ENCODE data around the gene GRM3. TPM values are rescaled to one million over a fixed set of nuclear protein-coding genes. Genes with fewer than 3 reads are reported as not detected.

GRM3 gene
- total RNA-seq, 1 experiment from 2014 or later, result not detected

DNA sequence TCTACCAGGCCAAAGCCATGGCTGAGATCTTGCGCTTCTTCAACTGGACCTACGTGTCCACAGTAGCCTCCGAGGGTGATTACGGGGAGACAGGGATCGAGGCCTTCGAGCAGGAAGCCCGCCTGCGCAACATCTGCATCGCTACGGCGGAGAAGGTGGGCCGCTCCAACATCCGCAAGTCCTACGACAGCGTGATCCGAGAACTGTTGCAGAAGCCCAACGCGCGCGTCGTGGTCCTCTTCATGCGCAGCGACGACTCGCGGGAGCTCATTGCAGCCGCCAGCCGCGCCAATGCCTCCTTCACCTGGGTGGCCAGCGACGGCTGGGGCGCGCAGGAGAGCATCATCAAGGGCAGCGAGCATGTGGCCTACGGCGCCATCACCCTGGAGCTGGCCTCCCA is 142.7 kb downstream of the GRM3 start:
- no peak for DNase-seq (ENCODE audit: low read depth)

DNA sequence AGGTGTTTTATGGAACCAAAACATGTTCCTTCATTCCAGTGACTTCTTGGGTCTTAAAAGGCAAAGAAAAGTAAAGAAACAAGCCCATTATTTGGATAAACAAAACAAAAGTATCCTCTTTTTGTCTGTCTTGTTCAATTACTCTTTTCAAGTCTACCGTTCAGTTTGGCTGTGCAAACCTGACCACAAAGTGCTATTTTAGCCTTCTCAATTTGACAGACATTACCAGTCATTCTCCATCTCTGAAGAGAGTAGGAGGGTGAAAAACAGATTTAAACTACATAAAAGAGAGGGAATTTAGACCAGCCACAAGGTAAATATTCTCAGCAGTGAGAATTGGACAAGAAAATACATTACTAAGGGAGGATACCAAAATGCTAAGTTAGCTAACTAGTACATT is 145.2 kb downstream of the GRM3 start:
- DNase-seq (ENCODE audit: low read depth), result no peak

DNA sequence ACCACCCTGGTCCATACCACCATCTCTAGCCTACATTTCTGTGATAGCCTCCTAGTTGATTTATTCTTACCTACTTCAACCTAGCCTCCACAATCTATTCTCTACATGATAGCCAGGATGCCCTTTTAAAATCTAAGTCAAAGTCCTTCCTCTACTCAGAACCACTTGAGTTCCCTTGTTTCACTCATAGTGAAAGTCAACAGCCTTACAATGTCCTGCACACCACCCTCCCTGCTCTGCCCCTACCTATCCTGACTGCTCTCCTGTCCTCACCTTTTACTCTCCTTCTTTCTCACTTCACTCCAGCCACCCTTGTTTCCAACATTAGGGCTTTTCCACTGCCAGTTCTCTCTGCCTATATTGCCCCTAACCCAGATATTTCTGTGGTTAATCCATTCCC is 146.7 kb downstream of the GRM3 start:
- no peak for DNase-seq (ENCODE audit: low read depth)

DNA sequence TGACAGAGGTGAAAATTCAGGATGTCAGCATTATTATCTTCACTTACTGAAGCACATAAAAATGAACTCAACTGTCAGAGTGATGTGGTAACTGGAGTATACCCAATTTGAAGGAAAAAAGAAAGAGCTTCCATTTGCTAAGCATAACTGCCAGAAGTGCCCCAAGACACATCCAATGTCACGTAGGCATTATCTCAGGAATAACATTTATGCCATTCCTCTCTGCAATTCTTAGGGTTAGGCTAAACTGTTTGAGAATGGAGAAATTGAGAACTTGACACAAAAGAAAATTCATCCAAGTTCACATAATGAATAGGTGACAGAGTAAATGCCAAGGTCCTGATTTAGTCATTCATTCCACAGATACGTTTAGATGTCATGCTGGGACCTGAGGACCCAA is 148.6 kb downstream of the GRM3 start:
- no peak for DNase-seq (ENCODE audit: low read depth)

DNA sequence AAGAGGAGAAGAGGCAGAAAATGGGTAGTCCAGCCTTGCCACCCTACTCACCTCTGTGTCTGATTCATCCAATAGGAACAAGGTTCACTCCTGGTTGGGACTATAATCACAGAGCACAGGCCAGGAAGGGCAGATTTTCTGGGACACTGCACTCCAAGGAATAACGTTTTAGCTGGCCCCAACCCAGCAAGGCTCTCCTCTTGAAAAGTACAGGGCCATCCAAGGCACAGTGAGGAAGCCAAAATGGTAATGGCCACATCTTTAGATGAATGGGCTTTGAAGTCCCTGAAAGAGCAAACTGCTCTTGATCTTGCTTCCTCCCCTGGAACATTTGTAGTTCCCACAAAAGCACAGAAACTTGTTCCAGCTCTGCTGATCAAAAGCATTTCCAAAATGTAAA is 149.4 kb downstream of the GRM3 start:
- DNase-seq (ENCODE audit: low read depth), result no peak

DNA sequence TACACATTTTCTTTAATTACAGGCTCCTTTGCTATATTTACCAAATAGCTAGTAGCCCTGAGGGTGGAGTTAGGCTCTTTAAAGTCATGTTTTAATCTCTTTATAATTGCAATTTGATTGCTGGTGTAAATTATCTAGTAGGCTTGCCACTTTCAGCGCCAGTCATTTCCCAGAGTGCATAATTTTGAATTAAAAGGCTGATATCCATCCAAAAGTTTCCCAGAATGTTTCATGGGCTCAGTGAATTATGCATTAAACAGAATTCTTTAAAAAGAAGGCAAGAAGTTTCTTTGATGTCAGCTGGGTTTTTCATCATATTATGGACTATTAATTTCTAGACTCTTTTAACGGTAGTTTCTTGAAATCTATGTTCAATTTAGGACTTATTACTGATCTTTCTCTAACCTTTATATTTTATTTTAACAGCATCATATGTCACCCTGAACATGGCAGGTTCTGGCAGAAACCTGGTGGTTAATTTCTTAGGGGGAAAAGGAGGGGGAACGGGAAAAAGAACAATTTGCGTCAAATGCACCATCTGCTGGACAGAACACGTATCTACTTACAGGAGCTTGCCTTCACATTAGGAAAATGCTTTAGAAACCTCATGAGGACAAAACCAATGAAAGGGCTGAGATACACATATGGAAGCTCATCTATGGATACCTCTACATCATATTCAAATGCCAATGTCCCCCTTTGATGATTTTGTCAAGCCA is 171.1 kb downstream of the GRM3 start:
- DNase-seq (ENCODE audit: low read depth), result no peak

DNA sequence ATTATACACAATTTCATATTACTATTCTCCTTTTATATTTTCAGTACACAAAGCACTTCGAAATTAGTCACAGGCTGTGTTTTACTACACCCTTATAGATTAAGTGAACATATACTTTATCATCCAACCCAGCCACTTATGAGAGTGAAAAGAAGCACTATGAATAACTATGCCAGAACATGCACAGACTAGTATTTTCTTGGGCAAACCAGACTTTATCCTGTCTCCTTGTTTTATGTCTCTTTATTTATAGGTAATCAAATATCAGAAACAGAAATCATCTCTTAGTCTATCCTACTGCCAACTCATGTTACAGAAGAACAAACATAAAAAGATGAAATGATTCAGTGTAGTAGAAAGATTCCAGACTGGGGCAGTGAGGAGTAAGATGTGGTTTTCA is 171.8 kb downstream of the GRM3 start:
- no peak for DNase-seq (ENCODE audit: low read depth)

DNA sequence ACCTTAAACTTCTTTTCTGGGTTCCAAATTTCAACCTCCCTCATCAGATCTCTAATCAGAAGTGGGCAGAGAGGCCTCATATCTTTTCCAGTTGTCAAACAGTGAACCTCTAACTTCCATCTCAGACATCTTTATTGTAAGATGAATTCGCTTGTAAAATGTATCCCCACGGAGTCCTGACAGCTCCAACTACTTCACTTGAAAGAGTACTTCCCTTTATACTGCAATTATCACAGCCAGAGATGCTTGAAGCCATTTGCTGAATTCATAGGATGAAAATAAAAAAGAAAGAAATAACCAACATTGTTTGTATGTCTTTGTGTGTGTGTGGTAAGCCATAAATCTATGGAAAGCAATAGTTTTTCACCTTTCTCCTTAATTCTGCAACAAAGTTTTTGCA is 175.2 kb downstream of the GRM3 start:
- DNase-seq (ENCODE audit: low read depth), result no peak

DNA sequence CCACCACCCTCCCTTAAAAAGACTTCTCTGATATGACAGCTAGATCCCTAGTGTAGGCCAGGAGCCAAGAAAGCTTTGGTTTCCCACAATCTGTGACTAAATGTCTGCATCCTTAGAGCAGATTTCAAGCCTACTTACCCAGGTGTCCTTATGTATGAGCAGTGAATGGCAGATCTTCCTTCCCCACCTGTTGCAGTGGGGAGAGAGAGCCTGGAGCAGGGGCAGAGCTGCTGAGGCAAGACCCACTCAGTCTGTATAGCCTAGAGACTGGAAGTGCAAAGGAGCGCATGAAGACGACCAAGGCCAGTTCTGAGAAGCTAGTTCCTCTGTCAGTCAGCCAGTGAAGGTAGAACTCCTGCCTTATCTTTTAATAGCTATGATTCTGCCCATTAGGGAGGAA is 180.1 kb downstream of the GRM3 start:
- DNase-seq (ENCODE audit: low read depth), result no peak

DNA sequence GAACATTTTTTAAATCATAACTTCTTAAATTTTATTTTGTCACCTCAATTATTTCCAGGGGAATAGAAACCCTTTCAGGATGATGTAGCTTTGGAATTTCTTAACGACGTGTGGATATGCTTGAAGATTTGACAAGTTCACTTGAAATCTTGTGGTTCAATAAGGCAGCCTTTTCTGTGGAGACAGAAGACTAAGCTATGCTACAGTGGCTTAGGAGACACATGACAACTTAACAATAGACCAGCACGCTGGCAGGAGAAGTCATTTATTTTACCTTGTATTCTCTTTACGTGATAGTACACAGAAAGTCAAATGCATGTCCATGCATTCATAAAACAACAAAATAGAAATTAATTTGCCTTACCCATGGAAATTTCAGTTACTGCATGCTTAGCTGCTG is 181.6 kb downstream of the GRM3 start:
- DNase-seq (ENCODE audit: low read depth), result no peak

DNA sequence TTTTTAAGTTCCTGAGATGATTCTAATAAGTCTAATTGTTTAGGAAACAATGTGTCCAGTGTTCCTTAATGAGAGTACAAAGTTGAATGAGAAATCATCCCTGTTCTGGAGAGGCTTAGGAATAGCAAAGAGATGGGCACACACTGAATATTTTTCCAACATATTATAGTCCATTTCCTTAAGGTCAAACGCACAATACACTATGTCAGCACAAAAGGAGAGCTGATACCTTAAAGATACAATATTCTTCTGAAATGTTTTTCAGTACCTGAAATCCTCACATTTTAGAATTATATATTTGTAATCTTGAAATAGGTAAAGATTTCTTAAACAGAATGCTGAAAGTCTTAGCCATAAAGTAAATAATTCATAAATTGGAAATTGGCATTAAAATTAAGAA is 183.2 kb downstream of the GRM3 start:
- DNase-seq (ENCODE audit: low read depth), result no peak

DNA sequence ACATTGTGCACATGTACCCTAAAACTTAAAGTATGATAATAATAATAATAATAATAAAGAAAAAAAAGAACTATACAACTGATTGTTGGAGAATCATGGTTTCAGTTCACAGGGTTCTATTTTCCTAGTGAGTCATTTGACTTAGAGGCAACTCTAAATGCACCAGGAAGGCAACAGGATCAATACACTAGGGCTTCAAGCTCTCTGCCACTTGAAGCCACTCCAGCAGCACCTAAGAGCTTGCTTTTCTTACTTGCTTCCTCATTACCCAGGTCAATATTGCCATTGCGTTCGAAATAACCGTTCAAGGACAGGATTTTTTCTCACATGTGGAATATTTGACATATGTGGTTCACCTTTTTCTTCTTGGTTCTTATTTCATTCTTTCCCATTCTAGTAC is 189.7 kb downstream of the GRM3 start:
- DNase-seq (ENCODE audit: low read depth), result no peak

DNA sequence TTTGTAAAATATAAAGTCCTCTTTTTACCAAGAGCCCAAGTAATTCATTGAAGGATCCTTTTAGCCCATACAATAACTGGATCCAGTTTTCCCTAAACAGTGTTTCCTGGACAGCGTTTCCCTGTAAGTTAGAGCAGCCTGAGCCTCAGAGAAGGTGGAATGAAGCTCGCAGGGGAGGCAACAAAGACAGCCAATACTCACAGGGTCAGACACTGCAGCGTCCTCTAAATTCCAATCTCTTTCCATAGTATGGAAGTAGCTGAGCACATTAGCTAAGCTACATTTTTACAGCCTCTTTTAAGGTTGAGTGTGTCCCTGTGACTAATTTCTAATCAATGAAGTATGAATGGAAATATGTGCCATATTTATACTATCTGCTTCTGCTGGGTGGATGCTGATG is 193.5 kb downstream of the GRM3 start:
- no peak for DNase-seq (ENCODE audit: low read depth)

DNA sequence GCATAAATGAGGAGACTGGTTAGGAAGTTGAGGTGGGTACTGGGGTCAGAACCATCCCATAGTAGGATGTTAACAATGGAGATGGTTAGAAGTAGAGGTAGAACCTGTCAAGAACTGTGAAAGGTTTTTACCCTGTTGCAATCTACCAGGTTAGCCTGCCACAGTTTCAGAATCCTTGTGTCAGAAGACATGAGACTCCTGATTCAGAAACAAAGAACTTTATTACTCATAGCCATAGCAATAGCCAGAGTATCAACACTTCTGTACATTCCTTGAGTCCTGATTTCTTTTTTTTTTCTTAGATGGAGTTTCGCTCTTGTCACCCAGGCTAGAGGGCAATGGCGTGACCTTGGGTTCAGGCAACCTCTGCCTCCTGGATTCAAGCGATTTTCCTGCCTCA is 200.9 kb downstream of the GRM3 start:
- no peak for DNase-seq (ENCODE audit: low read depth)

DNA sequence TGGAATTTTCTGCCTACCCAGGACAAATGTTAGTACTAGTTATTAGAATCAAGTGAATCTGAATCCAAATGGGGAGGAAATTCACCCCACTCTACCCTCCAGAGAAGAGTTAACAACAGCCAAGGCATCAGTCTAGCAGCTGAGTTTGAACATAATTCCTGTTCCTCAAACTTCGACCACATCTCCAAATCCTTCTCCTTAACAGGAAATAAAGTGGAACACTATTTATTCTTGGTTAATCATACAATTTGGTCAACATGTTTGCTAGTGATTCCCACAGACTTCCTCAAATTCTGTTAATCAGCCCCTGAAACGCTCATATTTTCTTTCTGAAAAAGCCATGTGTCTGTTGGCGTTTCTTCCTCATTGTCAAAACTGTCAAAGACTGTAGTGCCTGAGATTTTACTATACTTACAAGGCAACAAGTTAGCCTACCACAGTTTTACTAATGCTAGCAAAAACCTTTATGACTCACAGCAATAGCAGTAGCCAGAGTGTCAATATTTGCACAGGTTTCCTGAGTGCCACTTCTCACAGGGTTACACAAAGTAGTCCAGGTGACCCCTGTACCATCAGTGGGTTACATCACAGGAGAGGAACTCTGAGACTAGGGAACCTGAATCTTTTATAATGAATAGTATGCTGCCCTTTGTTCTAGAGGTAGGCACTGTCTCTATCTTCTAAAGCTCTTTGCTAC is 202.9 kb downstream of the GRM3 start:
- no peak for DNase-seq (ENCODE audit: low read depth)

DNA sequence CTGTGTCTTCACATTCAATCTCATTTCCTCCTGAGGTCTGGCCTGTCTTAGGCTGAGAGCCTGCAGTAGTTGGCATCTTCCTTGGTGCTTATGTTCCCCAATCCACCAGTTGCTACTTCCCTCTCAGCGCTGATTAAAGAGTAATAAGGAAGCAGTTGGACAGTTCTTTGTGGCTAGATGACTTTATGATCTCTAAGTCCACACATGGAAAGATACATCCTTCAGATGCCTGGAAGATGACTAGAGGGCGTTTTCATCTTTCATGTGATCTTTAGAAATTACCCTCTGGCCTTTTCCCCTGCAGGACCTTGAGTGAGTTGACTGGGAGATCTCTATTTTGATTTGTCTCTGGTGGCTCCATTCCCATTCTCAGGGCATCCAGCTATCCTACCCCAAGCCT is 204.5 kb downstream of the GRM3 start:
- no peak for DNase-seq (ENCODE audit: low read depth)

DNA sequence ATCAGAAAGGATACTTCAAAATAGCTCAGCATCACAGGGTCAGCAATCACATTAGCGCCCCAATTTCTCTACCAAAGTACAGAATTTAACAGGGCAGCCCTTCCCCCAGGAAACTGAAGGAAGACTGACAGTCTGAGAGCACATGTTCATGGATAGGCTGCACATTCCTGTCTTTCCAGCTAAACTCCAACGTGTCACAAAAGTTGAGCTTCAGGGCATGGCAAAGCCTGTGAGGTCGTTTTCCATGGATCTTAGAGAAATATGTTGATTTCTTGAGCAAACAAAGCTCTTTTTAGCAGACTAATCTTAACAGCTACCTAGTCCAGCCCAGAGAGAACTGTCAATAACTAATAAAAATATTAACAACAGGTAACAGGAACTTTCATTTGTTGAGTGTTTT is 207.9 kb downstream of the GRM3 start:
- DNase-seq (ENCODE audit: low read depth), result no peak

DNA sequence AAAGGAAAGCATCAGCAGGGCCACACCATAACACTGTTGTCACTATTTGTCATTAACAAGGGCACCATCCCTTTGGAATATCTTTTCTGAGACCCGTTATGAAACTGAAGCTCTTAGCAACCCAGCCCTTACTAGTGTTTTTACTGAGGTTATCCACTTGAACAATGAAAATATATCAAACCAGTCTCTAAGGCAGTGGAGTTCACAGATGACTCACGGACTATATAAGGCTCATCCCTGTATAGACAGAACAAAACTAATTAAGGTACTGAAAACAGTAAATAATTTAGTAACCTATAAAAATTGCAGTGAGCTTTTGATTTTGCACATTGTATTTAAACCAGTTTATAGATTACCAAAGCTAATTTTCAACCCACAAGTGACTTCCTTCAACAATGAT is 219.7 kb downstream of the GRM3 start:
- DNase-seq (ENCODE audit: low read depth), result no peak

DNA sequence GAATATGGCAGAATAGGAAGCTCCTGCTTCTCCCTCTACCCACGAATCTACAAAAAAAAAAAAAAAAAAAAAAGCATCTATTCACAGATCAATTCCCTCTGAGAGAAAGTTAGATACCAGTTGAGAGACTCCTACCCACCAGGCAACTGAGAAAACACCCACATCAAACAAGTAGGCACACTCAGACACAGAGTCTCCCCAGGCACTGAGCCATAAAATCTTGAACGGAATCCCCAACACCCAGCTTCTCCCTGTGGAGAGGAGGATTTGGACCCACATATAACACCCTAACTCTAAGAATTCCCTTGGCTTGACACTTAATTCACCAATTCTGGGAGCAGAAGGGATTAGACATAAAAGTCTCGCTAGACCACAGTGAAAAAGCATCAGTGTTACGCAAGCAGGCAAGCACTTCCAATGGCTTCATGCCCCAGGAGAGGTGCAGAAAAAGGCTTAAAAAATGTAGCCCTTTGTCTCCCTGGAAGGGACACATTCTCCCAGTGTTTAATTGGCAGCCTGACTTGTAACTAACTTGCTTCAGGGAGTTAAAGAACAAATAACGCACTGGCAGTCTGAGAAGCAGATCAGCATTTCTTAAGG is 223.6 kb downstream of the GRM3 start:
- no peak for DNase-seq (ENCODE audit: low read depth)

DNA sequence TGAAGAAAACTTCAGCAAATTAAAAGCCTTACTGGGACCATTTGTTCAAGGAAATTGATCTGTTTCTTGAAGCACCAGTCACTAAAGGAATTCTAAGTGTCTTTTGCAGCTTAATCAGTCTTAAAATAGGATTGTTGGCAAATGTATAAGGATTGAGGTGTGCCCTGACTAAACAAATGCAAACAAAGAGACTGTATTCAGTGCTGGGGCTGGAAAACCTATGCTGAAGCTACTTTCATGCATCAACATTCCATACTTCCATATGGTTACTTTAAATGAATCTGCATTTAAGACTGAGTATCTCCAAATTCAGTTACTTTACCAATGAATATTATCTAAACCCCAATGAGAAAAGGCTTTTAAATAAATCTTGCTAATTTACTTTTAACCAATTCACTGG is 232.4 kb downstream of the GRM3 start:
- no peak for DNase-seq (ENCODE audit: low read depth)

DNA sequence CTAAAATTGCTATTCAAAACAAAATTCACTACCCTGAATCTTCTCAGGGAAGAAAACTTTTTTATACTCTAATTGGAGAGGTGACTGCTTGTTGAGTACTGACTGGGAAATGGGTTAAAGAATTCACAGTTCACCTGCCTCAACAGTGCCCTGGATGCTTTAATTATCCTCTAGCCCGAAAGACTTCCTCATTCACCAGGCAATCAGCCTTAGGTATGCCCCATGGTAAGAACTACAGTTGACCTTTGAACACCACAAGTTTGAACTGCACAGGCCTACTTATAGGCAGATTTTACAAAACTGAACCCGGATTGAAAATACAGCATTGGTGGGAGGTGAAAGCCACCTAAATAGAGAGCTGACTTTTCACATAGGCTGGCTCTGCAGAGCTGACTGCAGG is 240.4 kb downstream of the GRM3 start:
- no peak for DNase-seq (ENCODE audit: low read depth)

DNA sequence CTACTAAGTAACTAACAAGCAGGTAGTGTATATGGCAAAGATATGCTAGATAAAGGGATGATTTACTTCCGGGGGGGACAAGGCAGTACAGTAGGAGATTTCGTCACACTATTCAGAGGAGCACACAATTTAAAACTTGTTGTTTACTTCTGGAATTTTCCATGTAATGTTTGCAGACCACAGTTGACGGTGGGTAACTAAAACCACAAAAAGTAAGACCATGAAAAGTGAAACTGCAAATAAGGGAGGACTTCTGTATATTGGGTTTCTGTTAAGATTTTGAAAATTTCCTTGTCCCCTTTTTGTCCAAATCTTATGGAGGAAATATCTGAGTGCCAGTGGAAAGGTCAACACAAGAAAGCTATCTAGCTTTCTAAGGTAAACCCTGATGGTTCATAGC is 245.8 kb downstream of the GRM3 start:
- no peak for DNase-seq (ENCODE audit: low read depth)

DNA sequence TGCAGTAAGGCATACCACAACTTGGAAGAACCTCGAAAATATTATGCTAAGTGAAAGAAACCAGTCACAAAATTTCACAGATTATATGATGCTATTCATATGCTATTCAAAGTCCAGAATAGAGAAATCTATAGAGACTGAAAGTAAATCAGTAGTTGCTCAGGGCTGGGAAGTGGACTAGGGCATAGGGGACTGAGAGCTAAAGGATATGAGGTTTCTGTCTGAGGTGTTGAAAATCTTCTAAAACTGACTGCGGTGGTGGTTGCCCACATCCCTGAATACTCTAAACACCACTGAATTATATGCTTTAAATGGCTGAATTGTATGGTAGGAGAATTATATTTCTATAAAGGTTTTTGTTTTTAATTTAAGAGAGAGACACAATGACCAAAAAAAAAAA is 254.5 kb downstream of the GRM3 start:
- no peak for DNase-seq (ENCODE audit: low read depth)

DNA sequence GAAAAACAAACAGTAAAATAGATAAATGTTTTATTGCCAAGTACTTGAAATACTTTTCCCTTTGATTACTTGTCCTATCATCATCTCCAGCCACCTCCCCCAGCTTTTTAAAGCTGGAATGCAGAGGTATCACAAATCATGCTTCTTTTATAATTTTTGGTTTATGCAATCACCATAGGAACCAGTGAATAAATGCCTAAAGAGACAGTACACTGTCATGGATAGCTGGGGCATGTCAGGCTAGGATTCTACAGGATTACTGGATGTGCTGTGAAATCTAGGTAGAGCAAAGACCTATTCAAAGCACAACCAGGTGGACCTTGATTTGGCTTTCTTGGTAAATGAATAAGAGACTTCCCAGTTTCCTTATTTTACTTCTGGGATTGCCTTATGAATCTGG is 257.2 kb downstream of the GRM3 start:
- DNase-seq (ENCODE audit: low read depth), result no peak

Measured in RPMI7951 (cell line).